ENCODE results near the gene EXOSC10.
"Not testable (repeated sequence)": the region's sequence is repeated elsewhere in the genome, so short reads cannot be mapped to it uniquely, and the experiment has no call there.

Gene EXOSC10

DNA sequence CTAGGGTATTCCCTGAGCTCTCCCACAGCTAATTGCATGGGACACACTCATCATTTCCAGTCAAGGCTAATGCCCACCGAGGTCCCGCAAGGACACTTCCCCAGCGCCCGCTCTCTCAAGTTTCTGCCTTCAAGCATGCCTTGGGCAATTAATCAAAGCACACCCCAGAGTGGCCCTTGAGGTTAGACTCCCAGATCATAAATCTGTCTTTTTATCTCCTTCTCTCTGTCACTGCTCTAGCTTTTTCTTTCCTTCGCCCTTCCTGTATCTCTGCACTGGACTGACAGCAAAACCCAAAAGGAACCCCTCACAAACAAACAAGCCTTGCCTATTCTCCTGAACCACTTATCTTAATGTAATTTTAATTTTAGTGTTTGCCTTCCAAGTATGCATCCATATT, 7.9 kb upstream of the EXOSC10 start:
- no peak for DNase-seq

DNA sequence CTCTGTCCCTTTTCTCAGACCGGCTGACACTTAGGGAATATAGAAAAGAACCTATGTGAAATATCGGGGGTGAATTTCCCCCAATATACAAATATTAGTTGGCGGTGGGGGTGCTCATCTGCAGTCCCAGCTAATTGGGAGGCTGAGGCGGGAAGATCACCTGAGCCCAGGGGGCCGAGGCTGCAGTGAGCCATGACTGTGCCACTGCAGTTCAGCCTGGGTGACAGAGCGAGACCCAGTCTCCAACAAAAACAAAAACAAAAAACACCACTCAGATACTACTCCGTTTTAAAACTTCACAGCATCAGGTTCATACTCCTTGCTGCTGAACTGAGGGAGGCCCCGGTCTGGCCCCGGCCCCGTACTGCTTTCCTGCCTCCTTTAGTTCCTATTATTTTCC, 5.9 kb upstream of the EXOSC10 start:
- no peak for DNase-seq

DNA sequence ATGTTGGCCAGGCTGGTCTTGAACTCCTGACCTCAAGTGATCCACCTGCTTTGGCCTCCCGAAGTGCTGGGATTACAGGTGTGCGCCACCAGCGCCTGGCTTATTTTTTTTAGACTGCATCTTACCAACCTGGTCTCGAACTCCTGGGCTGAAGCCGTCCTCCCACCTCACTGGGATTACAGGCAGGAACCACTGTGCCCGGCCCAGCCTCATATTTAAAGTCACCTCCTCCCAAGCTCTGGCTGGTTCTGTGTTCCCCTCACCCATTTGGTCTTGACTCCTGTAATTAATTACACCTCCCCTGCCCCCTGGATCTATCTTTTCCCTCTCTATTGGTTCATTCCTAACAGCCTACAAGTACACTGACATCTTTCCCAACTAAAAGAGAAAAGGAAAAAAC, 1.7 kb upstream of the EXOSC10 start:
- no peak for DNase-seq

DNA sequence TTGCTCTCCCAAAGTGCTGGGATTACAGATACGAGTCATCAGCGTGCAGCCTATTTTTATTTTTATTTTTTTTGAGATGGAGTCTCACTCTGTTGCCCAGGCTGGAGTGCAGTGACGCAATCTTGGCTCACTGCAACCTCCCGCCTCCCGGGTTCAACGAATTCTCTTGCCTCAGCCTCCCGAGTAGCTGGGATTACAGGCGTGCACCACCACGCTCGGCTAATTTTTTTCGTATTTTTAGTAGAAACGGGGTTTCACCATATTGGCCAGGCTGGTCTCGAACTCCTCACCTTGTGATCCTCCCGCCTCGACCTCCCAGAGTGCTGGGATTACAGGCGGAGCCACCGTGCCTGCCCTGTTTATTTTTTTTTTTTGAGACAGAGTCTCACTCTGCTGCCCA, 1.1 kb upstream of the EXOSC10 start:
- not testable (repeated sequence) for DNase-seq

DNA sequence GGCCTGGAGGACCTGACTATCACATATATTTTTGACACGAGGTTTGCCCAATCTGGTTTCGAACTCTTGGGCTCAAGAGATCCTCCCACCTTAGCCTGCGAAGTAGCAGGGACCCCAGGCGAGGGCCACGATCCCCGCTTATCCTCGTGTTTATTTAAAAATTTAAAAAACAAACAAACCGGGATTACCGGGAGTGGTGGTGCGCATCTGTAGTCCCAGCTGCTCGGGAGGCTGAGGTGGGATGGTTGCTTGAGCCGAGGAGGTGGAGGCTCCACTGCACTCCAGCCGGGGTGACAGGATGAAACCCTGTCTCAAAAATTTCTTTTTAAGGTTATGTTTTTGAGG, 452 bp upstream of the EXOSC10 start:
- DNase-seq: no peak

DNA sequence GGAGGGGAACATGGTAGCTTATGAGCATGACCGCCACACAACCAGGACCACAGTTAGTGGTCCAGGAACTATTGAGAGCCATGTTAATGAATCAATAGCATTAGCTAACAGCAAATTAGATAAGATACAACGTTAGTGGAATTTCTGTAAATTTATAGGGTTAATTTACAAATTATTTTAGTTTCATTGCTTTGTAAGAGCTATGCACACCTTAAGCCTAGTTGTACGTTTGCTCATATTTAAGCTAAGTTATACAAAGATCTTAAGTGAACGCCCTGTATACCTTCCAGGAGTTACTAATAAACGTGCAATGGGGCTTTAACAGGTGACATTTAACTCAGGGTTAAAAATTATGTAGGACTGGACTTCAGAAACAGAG, 749 bp downstream of the EXOSC10 start:
- DNase-seq: no peak

DNA sequence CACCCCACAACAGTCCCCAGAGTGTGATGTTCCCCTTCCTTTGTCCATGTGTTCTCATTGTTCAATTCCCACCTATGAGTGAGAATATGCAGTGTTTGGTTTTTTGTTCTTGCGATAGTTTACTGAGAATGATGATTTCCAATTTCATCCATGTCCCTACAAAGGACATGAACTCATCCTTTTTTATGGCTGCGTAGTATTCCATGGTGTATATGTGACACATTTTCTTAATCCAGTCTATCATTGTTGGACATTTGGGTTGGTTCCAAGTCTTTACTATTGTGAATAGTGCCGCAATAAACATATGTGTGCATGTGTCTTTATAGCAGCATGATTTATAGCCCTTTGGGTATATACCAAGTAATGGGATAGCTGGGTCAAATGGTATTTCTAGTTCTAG, 15.9 kb downstream of the EXOSC10 start:
- DNase-seq: not testable (repeated sequence)

DNA sequence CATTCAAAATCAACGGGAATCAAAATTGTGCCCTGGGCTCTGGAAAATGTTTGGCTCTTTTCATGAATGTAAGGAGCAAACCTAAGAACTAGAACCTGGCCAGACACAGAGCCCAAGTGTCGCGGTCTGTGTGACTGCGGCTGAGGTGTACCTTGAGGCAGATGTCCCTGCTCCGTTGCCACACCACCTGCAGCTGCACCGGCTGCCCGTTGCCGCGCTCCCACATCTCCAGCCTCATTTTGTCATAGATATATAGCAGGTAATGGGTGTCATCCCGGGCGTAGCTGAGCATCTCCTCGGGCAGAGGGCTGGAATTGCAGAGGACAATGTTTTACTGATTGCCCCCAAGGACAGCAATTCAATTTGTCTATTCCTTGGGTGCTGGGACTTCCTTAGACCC, 18.7 kb downstream of the EXOSC10 start:
- DNase-seq: no peak

DNA sequence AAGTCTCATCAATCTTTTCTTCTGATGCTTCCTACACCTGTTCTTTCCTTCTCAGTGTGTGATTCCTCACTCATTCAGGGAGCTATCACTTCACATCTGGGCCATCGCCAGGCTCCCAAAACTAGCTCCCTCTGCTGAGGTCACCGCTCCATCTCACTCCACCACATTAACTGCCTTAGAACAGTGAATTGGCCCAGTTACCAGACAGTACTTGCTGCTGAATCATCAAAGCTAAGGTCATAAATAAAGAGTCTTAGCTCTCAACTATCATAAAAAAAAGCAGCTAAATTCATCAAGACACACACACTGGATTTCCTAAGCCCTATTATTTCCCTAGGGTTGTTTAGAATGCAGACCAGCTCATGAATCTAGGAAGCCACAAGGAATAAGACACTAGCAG, 21.0 kb downstream of the EXOSC10 start:
- DNase-seq: no peak

DNA sequence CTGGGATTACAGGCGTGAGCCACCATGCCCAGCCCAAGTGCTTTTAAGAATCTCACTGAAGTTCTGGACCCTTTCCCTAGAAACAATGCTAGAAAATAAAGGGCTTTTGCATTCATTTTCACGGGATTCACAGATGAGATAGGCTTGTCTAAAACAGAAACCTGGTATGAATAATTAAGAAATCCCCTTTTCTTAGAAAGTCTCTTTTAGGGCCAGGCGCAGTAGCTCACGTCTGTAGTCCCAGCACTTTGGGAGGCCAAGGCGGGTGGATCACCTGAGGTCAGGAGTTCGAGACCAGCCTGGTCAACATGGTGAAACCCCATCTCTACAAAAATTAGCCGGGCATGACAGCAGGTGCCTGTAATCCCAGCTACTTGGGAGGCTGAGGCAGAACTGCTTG, 26.3 kb downstream of the EXOSC10 start:
- not testable (repeated sequence) for DNase-seq

DNA sequence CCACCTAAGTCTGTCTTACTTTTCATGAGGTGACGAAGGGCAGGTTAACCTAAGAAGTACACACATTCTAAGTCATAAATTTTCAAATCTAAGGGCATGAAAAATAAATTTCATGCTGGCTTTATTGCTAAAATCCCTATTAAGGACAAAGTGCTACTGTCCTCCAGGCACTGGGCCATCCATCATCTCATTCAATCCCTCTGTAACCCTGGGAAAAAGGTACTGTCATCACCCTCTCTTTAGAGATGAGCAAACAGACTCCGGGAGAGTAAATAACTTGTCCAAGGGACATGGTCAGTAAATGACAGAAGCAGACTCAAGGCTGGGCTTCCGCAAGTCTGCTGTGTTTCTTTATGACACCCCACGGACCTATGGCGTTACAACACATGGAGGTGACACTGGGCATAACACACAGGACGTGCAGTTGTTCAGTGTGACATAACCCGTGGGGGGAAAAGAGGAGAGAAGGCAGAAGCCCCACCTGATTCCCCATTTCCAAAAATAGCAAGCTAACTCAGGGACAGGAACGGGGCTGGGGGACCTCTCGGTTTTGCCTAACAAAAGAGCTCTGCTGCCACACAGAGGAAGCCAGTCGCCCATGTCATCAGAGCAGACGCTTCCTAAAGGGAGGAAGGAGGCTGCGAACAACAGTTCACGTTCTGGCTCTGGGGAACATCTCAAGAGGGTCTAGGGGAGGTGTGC, 27.3 kb downstream of the EXOSC10 start:
- DNase-seq: no peak

DNA sequence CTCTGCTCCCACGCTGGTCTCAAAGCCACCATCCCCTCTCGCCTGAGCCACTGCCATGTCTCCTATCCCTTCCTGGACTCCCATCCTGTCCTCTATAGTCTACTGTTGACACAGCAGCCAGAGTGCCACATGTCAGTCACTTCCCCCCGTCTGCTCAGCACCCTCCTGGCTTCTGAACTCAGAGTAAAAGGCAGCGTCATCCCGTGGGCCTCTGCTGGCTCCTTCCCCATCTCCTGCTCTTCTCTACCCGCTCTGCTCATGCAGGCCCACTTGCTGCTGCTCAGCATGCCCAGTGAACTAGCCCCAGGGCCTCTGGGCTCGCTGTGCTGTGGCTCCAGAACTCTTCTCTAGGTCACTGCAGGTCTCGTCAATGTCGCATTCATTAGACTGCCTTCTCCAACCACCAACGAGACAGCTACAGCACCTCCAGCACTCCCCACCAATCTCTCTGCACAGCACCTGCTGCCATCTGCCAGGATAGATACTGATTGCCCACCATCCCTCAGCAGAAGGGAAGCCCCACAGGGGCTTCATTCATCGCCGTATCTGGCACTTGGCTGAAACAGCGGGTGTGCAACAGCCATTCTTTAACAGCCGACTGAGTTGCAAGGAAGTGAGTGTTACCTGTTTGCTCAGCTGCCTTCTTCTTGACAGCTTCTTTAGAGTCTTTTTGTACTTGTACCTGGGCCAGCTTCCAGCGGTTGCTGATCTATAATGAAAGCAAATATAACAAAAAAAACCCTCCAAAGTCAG, 28.0 kb downstream of the EXOSC10 start:
- no peak for DNase-seq

DNA sequence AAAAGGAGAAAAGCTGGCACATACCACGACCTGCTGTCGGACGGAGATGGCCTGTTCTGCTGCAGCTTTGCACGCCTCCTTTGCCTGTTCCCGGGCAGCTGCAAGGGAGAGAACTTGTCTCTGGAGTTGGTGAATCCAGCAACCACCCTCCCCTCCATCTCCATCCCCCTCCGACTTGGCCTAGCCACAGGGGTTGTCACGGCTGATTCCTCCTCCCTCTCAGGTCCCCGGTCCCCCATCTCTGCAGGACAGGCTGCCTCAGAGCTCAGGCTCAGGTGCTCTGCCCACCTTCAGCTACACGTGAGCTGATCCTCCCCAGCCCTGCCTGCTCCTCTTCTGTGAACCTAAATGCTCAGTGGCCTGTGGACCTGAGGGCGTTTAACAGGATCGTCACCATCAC, 28.8 kb downstream of the EXOSC10 start:
- no peak for DNase-seq

DNA sequence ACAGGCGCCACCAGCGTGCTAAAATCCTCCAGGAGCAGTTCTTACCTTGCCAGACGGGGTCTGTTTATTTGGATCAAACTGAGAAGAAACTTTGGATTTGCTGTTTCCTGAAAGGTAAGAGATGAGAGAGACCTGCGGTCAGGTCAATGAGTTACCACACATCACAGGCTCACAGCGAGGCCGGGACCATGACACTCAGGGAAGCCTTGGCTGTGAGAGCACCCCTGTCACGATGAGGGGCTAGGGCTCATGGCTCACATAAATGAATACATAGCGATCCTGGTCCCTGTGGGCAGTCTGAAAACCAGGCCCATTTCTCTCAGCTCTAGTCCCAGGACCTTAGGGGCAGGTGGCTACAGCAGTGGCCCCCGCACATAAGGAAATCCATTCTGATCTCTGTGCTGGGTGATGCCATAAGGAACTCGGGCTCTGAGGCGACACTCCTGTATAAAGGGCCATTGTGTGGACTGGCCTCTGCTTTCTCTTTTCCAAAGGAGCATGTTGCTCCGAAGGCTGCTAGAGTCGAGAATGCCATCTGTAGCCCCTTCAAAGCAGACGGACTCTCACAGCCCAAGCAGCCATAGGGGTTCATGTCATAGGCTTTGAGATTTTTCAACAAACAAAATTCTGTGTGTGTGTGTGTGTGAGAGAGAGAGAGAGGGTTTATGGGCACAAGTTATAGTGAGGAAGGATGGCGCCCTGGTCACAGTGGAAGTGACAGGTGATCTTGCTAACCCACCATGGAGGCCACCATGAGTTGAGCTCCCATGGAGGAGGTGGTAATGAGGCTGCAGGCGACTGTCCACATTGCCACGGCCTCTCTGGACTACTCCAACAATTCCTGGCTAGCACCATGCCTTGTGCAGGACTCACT, 30.8 kb downstream of the EXOSC10 start:
- no peak for DNase-seq

DNA sequence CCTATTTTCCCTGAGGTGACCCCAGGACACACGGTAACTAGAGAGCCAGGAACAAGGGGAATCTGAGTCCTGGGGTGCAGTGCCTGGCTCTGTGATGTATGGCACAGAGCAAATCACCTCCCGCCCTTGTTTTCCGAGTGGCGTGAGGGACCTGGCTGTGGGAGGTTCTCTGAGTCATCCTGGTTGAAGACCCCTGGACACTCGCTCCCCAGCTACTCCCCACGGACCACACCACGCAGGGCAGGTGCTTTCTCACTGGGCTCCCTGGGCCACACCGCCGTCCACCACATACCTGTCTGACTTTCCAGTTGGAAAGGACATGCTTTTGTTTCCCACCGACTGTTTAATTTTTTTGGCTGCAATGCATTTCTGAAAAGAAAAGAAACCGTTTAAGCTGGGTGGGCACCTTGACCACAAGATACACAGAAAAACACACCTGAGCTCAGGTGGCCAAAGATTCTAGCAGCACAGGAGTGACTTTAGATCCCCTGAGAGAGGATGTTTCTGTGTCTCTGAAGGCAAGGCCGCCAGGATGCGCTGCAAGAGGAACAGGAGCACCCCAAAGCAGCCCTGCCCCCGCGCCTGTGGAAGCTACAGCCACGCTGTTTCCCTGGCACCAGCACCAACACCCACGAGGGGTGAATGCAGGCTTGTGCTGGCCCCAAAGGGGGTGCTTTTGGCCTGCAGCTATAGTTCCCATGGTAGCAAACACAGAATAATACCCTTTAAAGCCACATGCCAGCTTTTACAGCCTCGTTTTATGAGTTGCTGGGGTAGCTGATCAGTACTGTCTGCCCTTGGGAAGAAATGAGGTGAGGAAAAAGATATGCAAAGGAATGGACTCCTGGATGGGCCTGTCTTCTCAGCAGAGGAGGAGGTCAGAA, 31.7 kb downstream of the EXOSC10 start:
- no peak for DNase-seq

DNA sequence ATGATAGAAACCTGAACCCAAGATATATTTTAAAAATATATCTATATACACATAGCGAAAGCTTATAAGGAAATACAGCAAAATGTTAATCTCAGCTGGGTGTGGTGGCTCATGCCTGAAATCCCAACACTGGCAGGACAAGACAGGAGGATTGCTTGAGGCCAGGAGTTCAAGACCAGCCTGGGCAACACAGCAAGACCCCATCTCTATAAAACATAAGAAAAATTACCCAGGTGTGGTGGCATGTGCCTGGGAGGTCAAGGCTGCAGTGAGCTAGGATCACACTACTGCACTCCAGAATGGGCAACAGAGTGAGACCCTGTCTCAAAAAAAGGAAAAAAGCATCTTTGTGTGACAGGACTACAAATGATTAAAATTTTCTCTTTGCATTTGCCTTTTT, 33.9 kb downstream of the EXOSC10 start:
- no peak for DNase-seq

DNA sequence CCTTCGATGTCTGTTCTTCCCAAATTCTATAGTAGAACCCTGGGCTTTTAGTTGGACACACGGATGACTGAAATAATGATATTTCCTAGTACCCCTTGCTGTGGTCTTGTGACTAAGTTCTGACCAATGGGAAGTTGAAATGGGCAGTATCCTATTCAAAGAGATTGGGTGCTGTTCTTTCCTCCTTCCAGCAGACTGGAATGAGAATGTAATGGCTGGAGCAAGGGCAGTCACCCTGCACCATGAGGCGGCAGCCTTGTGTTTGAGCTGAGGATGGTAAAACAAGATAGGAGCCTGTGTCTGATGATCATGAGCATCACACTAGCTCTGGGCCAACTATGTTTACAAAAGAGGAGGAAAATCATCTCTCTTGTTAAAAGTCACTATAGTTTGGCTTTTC, 34.7 kb downstream of the EXOSC10 start:
- DNase-seq: no peak

DNA sequence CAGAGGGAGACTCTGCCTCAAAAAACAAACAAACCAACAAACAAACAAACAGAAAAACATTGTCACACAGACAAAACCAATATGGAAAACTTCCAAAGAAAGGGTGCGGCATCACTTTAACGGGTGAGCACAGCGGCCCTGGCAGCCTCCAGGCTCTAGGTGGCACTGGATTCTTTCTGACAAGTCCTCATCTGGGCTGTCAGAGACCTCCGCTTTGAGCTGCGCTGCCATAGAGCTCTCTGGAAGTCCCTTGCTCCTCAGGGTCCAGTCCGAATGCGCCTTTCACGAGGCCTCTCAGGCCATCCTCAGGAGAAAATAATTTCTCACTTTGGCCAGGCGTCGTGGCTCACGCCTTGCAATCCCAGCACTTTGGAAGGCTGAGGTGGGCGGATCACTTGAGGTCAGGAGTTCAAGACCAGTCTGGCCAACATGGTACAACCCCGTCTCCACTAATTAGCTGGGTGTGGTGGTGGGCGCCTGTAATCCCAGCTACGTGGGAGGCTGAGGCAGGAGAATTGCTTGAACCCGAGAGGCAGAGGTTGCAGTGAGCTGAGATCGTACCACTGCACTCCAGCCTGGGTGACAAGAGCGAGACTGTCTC, 35.6 kb downstream of the EXOSC10 start:
- DNase-seq: not testable (repeated sequence)

DNA sequence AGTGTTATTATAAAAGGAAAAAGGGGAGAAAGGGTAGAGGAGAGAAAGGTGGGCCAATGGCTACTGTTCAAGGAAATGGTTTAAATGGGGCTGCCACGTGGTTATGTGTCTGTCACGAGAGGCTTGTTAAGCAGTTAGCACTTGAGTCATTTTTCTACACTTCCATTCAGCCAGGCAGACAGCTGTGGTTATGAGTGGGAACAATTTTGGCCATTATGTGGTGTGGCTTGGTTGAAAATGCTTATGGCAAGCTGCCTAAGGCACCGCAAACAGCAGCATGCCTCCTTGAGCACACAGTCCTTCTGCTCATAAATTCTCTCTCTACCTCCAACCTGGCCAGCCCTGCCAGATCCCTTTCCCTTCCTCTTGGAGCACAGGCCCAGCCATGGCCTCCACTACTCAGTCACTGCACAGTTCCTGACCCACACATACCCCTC, 36.7 kb downstream of the EXOSC10 start:
- no peak for DNase-seq

DNA sequence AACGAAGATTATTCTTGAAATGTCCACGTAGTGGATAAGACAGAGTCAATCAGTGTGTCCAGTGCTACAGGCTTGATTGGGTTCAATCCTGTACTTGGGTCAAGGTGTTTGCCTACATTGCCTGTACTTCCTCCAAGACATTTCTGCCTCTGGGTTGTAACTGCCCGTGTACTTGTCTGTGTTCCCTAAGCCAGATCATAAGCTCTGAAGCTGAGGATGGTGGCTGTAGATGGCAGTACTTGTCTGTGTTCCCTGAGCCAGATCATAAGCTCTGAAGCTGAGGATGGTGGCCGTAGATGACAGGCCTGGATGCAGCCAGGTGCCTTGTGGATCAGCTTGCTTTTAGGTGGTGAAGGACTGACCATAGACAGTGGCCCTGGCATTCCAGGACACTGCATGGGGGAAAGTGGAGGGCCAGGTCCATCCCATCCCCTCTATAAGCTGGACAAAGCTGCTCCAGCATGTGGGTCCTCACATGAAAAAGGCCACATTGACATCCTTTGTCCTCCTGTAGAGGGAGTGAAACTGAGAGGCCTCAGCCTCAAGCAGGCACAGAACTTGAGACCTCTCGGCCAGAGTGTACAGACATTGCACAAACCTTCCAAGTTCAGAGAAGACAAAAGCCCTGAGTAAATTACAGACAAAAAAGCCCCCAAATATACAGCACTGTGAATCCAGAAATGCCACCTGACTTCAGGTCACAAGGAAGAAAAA, 37.9 kb downstream of the EXOSC10 start:
- no peak for DNase-seq

DNA sequence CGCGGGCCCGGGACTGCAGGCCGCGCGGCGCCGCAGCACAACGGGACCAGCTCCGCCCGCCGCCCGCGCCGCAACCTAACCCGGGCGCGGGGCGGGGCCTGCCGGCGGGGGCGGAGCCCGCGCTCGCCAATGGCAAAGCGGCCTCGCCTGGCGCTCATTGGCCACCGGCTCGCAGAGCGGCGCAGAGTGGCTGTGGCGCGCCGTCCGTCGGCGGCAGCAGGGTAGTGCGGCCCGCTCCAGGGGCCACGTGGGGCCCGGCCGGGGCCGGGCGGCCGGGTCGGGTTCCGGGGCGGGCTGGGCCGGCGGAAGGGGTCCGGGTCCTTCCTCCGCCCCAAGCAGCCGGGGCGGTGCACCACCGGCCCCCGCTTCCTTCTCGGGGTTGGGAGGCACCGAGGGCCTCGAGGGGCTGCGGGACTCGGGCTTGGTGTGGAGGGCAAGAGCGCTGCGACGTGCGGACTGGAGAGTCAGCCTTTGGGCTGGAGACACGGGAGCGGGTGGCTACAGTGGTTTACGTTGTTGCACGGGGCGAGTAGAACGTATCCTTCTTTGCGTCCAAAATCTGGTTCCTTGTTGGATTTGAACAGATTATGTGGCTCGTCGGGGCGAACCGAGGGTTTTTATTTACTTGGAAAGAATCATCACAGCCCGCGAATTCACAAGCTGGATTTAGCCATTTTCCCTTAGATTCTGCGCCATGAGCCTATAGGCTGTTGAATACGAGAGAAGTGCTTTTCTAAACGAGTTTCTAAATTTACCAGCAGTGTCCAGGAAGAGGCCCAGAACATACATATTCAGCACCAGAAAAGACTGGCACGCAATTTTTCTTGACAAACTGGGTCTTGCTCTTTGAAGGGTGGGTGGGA, 39.5 kb downstream of the EXOSC10 start, which contains the start of gene SRM:
TSS of gene SRM (minus strand) at position 51 of the 863 bp plus-strand sequence. CDS start 75 bp downstream, outside the sequence.
- DNase-seq: peak; percentile 79
